ENCODE measurements around the gene PTPRJ. TPM values are rescaled to one million over a fixed set of nuclear protein-coding genes. Genes with fewer than 3 reads are reported as not detected.
"Not testable (repeated sequence)": the region's sequence is repeated elsewhere in the genome, so short reads cannot be mapped to it uniquely, and the experiment has no call there.

Gene PTPRJ
- total and polyA plus RNA-seq, 4 donors: 15.9 to 26.7 (median 17.0) TPM

DNA sequence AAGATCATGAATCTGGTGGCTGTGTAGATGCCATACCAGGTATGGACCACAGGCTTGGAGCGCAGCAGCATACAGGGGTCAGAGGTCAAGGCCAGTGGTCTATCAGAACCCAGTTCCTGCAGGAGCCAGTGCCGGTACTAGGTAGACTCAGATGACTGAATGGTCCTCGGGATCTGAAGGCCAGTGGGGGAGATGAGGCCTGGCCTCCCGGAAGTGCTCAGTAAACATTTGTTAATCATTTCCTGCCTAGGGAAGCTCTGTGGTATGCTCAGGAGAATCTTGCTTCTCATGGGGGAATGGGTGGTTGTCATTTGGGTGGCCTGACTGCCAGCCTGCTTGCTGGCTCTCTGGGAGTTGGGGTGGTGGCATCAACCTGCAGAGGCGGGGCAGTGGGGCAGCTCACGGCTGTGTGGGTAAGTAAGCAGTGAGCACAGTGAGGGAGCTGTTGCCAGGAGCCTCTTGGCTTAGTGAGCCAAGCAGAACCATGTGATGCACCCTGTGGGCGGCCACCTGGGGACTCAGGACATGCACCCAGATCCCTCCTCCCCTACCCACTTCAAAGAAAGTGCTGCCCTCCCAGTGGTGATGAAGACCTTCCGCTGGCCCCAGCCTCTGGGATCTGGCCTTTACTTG is 33.0 kb downstream of the PTPRJ start:
- DNase-seq (ENCODE audit: low read depth in 4 of 6, low spot score in 6 of 6): no peak
- Histone ChIP-seq H3K4me3 (ENCODE audit: low read depth, low read length) (no peak overlapping the region), H3K27ac (ENCODE audit: low read depth, low read length) (no peak overlapping the region), H3K27me3 (ENCODE audit: control insufficient read depth, insufficient read depth, low read length) (no peaks in the 10 kb centered on the region), H3K36me3 (ENCODE audit: control insufficient read depth, insufficient read depth, low read length) (no peaks in the 10 kb centered on the region), H3K9me3 (ENCODE audit: control insufficient read depth, insufficient read depth, low read length) (no peaks in the 10 kb centered on the region), H3K4me1 (ENCODE audit: control insufficient read depth, insufficient read depth, low read length) (peaks cover 11% of the 10 kb centered on the region)
- 88% methylated on average over 7 of the region's 8 CpGs for WGBS (ENCODE audit: insufficient coverage)

DNA sequence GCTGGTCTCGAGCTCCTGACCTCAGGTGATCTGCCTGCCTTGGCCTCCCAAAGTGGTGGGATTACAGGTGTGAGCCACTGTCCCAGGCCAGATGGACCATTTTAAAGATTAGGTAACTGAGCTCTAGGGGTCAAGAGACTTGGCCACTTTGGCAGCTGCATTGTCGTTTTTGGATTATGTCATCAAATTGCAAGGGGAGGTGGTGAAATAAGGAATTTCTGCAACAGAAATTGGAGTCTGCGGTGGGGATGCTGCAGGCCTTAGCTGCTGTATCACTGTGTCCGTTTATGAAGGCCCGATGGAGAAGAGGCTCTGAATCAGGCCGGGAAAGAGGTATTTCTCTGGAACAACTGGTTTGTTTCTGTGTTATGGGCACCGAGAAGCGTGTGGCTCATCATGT is 34.6 kb downstream of the PTPRJ start:
- Histone ChIP-seq H3K36me3 (ENCODE audit: control insufficient read depth, insufficient read depth, low read length) (no peaks in the 10 kb centered on the region), H3K27me3 (ENCODE audit: control insufficient read depth, insufficient read depth, low read length) (no peaks in the 10 kb centered on the region), H3K4me1 (ENCODE audit: control insufficient read depth, insufficient read depth, low read length) (peaks cover 18% of the 10 kb centered on the region), H3K9me3 (ENCODE audit: control insufficient read depth, insufficient read depth, low read length) (no peaks in the 10 kb centered on the region), H3K27ac (ENCODE audit: low read depth, low read length) (no peak overlapping the region), H3K4me3 (ENCODE audit: low read depth, low read length) (no peak overlapping the region)
- DNase-seq (ENCODE audit: low read depth in 4 of 6, low spot score in 6 of 6): no peak
- 87% methylated on average over 8 of the region's 8 CpGs for WGBS (ENCODE audit: insufficient coverage)

DNA sequence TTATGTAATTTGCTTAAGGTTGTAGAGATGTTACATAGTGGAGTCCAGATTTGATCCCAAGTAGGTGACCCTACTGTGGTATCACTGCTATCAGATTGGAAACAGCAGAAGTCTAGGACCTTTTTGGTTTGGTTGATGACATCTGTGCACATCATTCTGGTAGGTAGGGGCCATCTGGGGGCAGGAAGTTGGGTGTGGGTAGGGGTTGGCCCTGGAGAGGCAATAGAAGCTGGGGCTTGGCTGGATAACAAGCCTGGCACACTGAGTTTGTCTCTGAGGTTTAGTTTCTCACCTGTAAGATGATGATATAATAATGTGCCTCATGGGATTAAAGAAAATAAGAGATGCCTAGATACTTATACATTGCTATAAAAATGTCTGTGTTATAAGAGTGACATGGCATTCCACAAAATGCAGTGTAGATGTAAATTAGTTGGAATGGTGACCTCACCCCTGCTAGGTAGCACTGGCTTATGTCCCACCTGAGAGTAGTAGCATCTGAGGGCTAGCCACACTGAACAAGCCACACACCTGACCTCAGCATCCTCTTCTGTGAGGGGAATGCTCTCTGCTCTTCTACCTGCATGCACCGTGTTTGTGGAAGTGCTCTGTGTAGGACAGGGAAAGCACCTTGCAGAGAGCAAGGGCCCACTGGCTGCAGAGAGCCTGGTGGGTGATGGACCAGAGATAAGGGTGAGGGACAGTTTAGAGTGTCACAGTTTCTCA is 36.9 kb downstream of the PTPRJ start:
- DNase-seq (ENCODE audit: low read depth in 4 of 6, low spot score in 6 of 6): no peak
- Histone ChIP-seq H3K4me3 (ENCODE audit: low read depth, low read length) (no peak overlapping the region), H3K9me3 (ENCODE audit: control insufficient read depth, insufficient read depth, low read length) (no peaks in the 10 kb centered on the region), H3K36me3 (ENCODE audit: control insufficient read depth, insufficient read depth, low read length) (no peaks in the 10 kb centered on the region), H3K27me3 (ENCODE audit: control insufficient read depth, insufficient read depth, low read length) (no peaks in the 10 kb centered on the region), H3K4me1 (ENCODE audit: control insufficient read depth, insufficient read depth, low read length) (peaks cover 18% of the 10 kb centered on the region), H3K27ac (ENCODE audit: low read depth, low read length) (no peak overlapping the region)
- WGBS (ENCODE audit: insufficient coverage): 44% methylated on average over 1 of the region's 1 CpG

DNA sequence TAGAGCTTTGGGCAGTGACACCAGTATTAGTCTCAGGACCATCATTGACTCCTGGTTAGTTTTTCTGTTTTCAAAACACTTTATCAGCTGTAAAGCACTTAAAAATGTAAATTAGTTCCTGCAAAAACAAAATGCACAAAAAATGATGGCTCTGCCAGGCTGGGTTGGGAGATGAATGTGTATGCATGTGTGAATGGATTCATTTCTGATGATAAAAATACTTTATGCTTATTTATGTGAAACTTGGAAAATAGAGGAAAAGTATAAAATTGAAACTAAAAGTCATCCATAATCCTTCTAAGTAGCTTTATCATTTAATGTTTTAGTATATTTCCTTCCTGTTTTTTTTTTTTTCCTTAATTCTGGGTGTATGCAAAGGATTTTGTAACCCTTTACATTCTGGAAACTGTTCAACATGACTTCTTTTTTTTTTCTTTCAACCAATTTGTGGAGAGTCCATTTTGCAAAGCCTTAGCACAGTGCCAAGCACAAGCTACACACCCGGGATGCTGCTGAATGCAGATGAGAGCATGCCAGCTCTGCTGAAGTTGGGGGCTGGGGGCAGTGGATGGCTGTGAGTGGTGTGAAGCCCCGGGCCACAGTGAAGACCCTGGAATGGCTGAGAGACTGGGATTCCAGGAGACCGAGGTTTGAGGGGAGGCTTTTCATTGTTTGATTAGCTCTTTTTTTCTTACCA is 37.6 kb downstream of the PTPRJ start:
- Histone ChIP-seq H3K27ac (ENCODE audit: low read depth, low read length) (no peak overlapping the region), H3K4me1 (ENCODE audit: control insufficient read depth, insufficient read depth, low read length) (peaks cover 18% of the 10 kb centered on the region), H3K4me3 (ENCODE audit: low read depth, low read length) (no peak overlapping the region), H3K27me3 (ENCODE audit: control insufficient read depth, insufficient read depth, low read length) (no peaks in the 10 kb centered on the region), H3K36me3 (ENCODE audit: control insufficient read depth, insufficient read depth, low read length) (no peaks in the 10 kb centered on the region), H3K9me3 (ENCODE audit: control insufficient read depth, insufficient read depth, low read length) (no peaks in the 10 kb centered on the region)
- peak in 2 of 6 donors; percentile 75 to 82 for DNase-seq (ENCODE audit: low read depth in 4 of 6, low spot score in 6 of 6)
- WGBS (ENCODE audit: insufficient coverage): 8% methylated on average over 2 of the region's 3 CpGs

DNA sequence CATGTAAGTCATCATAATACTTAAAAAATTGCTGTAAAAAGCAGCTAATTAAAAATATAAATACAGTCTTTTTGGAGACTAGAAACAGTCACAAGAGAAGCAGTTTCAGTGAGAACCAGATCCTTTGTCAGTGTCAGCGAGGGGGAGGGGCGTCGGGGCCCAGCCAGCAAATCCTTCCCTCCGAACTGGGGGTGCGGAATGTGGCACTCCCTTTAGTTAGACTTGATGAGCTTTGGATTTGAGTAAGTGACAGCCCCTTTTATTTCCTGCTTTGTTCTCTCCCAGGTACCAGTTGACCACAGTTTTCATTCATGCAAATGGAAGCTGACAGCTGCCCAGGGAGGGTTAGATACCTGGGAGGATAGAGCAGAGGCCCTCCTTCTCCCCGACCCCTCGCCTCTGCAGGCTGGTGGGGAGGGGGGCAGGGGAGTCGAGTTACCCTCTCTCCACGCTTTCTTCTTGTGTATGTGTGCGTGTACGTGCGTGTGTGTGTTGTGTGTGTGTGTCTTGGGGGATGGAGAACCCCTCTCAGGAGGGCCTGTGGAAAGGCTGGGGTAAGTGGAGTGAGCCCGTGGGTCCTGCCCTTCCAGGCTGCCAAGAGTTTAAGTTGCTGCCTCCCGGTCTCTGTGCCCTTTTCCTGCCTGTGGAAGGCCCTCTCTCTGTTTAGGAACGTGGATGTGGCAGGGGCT is 38.3 kb downstream of the PTPRJ start:
- Histone ChIP-seq H3K27me3 (ENCODE audit: control insufficient read depth, insufficient read depth, low read length) (no peaks in the 10 kb centered on the region), H3K27ac (ENCODE audit: low read depth, low read length) (no peak overlapping the region), H3K4me3 (ENCODE audit: low read depth, low read length) (no peak overlapping the region), H3K9me3 (ENCODE audit: control insufficient read depth, insufficient read depth, low read length) (no peaks in the 10 kb centered on the region), H3K4me1 (ENCODE audit: control insufficient read depth, insufficient read depth, low read length) (peaks cover 18% of the 10 kb centered on the region), H3K36me3 (ENCODE audit: control insufficient read depth, insufficient read depth, low read length) (no peaks in the 10 kb centered on the region)
- DNase-seq (ENCODE audit: low read depth in 4 of 6, low spot score in 6 of 6): peak in 2 of 6 donors; percentile 64 to 69
- WGBS (ENCODE audit: insufficient coverage): 39% methylated on average over 2 of the region's 15 CpGs

DNA sequence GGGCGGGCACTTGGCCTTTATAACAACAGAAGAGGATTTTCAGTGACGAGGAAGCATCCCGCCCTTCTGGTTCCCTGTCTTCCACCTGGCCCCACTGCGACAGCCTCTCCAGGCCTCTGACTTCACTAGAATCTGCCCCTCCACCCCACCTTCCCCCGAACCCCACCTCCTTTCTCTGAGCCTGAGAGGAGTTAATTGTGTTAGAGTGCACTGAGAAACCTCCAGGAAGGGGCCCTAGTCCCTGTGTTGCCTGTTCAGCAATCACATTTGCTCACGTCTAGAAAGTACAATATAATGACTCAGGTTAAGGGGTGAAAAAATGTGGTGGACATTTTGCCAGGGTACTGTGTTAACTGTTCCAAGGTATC is 38.8 kb downstream of the PTPRJ start:
- no peaks in the 10 kb centered on the region for H3K27me3 ChIP-seq (ENCODE audit: control insufficient read depth, insufficient read depth, low read length)
- no peaks in the 10 kb centered on the region for H3K9me3 ChIP-seq (ENCODE audit: control insufficient read depth, insufficient read depth, low read length)
- no peak overlapping the region for H3K27ac ChIP-seq (ENCODE audit: low read depth, low read length)
- no peak overlapping the region for H3K4me3 ChIP-seq (ENCODE audit: low read depth, low read length)
- H3K4me1 ChIP-seq (ENCODE audit: control insufficient read depth, insufficient read depth, low read length): peaks cover 21% of the 10 kb centered on the region
- no peak for DNase-seq (ENCODE audit: low read depth in 4 of 6, low spot score in 6 of 6)
- no peaks in the 10 kb centered on the region for H3K36me3 ChIP-seq (ENCODE audit: control insufficient read depth, insufficient read depth, low read length)
- no CpG with 5 or more reads among the region's 6 CpGs for WGBS (ENCODE audit: insufficient coverage)

DNA sequence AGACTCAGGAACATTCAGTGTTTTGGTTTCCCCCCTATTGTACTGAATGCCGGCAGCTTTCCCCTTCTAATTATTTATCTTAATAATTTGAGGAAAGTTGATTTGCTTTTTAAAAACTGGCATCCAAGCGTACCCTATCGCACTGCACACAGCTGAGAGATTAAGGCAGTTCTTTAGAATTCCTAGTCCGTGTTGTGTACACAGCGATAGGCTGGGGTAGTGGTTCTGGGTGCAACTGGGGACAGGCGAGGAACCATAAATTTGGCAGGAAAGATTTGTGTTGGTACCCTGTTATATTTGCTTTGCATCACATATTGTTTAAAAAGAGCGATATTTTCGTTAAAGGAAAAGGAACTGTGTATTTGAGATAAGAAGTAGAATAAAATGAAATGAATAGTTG is 39.2 kb downstream of the PTPRJ start:
- H3K9me3 ChIP-seq (ENCODE audit: control insufficient read depth, insufficient read depth, low read length): no peaks in the 10 kb centered on the region
- 83% methylated on average over 4 of the region's 8 CpGs for WGBS (ENCODE audit: insufficient coverage)
- no peaks in the 10 kb centered on the region for H3K27me3 ChIP-seq (ENCODE audit: control insufficient read depth, insufficient read depth, low read length)
- H3K27ac ChIP-seq (ENCODE audit: low read depth, low read length): no peak overlapping the region
- no peaks in the 10 kb centered on the region for H3K36me3 ChIP-seq (ENCODE audit: control insufficient read depth, insufficient read depth, low read length)
- no peak overlapping the region for H3K4me3 ChIP-seq (ENCODE audit: low read depth, low read length)
- no peak for DNase-seq (ENCODE audit: low read depth in 4 of 6, low spot score in 6 of 6)
- peaks cover 25% of the 10 kb centered on the region for H3K4me1 ChIP-seq (ENCODE audit: control insufficient read depth, insufficient read depth, low read length)

DNA sequence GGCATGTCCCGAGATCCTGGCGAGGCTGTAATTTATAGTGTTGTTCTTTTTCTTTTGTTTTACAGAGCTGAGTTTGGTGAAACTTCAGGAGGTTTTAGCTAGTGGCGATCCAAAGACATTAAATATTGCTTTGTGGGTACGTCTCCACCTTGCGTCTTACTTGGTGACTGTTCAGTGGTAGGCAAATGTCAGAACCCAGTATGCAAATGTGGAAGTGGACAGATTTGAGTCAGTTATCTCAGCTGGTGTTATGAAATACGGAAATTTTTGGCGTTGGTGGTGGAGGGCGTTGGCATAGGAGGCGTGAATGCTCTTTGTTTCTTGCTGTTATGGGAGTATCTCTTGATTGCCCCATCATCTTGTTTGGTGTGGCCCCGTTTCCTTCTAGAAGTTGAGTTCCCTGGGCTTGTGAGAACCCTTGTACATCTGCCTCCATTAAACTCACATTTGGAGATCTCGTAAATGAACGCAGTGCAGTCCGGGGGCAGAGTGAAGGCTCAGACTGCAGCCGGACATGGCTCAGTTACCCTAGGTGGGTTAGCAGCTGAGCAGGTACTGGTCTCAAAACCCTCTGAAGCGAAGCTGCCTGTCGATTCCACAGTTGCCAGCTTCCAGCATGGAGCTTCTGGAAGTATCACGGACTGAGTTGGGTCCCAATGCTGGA is 39.9 kb downstream of the PTPRJ start:
- peaks cover 31% of the 10 kb centered on the region for H3K4me1 ChIP-seq (ENCODE audit: control insufficient read depth, insufficient read depth, low read length)
- no peaks in the 10 kb centered on the region for H3K9me3 ChIP-seq (ENCODE audit: control insufficient read depth, insufficient read depth, low read length)
- no peak overlapping the region for H3K27ac ChIP-seq (ENCODE audit: low read depth, low read length)

DNA sequence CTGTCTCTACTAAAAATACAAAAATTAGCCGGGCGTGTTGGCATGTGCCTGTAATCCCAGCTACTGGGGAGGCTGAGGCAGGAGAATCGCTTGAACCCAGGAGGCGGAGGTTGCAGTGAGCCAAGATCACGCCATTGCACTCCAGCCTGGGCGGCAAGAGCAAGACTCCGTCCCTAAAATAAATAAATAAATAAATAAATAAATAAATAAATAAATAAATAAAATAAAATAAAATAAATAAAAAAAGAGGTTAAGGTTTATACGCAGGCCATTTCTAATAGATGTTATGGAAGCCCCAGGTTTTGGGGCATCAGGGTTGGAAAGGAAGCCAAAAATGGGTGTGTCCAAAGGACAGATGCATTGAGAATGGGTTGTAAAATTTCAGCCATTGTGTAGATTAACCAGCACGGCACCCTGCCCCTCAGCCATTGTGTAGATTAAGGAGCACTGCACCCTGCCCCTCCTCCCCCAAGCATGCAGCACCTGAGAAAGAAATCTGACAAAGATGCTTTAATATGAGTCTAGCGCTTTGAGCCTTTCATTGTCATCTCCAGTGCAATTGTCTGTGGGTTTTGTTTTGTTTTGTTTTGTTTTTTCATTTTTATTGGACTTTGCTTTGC is 41.0 kb downstream of the PTPRJ start:
- H3K27ac ChIP-seq (ENCODE audit: low read depth, low read length); H3K27me3 ChIP-seq (ENCODE audit: control insufficient read depth, insufficient read depth, low read length); H3K9me3 ChIP-seq (ENCODE audit: control insufficient read depth, insufficient read depth, low read length); H3K36me3 ChIP-seq (ENCODE audit: control insufficient read depth, insufficient read depth, low read length); DNase-seq (ENCODE audit: low read depth in 4 of 6, low spot score in 6 of 6); H3K4me3 ChIP-seq (ENCODE audit: low read depth, low read length): not testable (repeated sequence)
- peaks cover 37% of the 10 kb centered on the region for H3K4me1 ChIP-seq (ENCODE audit: control insufficient read depth, insufficient read depth, low read length)
- WGBS (ENCODE audit: insufficient coverage): 96% methylated on average over 4 of the region's 10 CpGs

More for the DNA sequence above, 39.9 kb downstream of the PTPRJ start:
- Histone ChIP-seq H3K4me3 (ENCODE audit: low read depth, low read length) (no peak overlapping the region), H3K27me3 (ENCODE audit: control insufficient read depth, insufficient read depth, low read length) (no peaks in the 10 kb centered on the region), H3K36me3 (ENCODE audit: control insufficient read depth, insufficient read depth, low read length) (no peaks in the 10 kb centered on the region)
- 93% methylated on average over 17 of the region's 17 CpGs for whole genome bisulfite sequencing (ENCODE audit: insufficient coverage)
- no peak for DNase-seq (ENCODE audit: low read depth in 4 of 6, low spot score in 6 of 6)

Data from spinal cord (tissue), 10 donors.